NCI-H345 treated with DMSO at 0.1 percent for 48 hours (cell line): ENCODE data around the gene IL31RA.

Experiments
- DNase-seq: peaks from one replicate; lab custom pipeline; 2025; ENCODE audit not compliant: unreplicated experiment; lab: John Stamatoyannopoulos, UW

Gene IL31RA

DNA sequence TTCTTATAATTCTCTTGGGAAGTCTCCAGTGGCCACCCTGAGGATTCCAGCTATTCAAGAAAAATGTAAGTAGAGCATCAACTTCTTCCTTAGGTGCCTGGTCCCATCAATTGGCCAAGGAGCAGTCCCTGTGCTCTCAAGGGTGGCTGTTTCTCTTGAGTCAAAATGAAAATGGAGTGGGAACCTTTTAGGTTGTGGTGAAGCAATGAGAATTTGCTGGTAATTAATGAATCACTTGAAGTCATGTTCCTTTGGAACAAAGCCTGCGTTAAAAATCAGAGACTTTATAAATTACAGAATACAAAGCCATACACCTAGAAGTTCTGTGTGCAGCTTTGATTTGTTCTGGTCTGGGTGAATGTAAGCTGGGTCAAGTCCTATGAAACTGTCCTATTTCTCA is 48.9 kb downstream of the IL31RA start:
- DNase-seq = no peak

DNA sequence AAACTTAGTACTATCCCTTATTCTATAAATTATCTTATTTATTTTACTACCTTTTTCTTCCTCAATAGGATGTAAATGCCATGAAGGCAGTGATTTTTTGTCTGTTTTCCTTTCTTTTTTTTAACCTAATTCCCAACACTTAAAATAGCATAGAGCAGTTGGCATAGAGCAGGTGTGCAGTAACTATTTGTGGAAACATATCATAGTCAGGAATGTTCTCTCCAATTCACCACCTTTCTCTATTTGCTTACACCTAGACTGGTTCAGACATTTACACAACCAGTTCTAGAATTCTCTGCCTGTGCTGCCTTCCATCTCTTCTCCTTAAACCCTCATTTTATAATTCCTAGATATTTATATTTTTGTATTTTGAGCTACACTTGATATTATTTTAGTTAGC is 49.6 kb downstream of the IL31RA start:
- DNase-seq = no peak

GRCh38 chr5:55902696-55903095 is 51.5 kb downstream of the IL31RA start:
- DNase-seq = no peak

DNA sequence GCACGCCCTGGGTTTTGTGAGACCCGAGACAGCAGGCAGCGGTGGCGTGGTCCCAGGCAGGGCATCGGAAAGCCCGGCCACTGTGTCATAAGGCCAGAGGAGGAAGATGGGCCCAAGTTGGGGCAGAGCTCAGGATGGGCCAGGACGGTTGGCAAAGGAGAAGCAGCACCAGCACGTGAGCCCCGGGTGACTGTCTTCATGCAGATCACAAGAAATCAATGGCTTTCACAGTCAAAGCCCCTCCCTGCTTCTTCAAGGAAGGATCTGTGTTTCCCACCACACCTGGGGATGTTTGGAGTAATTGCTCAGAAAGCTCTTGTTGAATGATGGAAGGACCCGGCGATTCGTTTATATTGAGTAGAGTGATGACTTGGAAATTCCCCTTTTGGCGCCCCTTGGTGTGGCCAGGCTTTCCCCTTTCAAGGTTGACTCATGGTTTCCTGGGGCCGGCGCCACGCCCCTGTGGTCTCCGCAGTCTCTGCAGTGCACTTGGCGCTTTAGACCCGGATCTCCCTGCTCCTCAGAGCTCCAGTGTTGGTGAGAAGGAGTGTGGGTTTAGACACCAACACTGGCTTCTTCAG is 52.1 kb downstream of the IL31RA start:
- DNase-seq = no peak

GRCh38 chr5:55904152-55904551 is 53.0 kb downstream of the IL31RA start:
- DNase-seq = no peak

DNA sequence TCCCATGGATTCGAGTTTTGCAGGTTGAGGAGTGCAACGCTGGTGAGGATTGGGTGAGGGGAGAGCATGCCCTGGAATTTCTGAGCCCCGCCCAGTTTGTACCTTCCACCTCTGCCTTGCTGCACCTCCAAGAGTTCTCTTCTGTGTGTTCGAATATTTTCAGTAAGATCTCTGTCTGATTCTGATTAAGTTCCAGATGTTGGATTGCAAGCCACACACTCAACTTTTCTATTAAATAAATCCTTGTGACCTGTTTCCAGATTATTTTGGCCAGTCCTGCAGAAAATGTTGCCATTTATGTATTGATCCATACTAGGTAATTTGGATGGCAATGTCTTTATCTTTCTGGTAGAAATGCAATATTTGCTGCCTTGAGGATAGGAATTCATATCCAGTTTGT is 54.1 kb downstream of the IL31RA start:
- no peak for DNase-seq

- no peak for DNase-seq
These were observed 56.8 kb downstream of the IL31RA start for GRCh38 chr5:55907927-55908326.

GRCh38 chr5:55908804-55909203 is 57.6 kb downstream of the IL31RA start:
- no peak for DNase-seq

GRCh38 chr5:55911784-55912653 is 60.9 kb downstream of the IL31RA start:
- no peak for DNase-seq

DNA sequence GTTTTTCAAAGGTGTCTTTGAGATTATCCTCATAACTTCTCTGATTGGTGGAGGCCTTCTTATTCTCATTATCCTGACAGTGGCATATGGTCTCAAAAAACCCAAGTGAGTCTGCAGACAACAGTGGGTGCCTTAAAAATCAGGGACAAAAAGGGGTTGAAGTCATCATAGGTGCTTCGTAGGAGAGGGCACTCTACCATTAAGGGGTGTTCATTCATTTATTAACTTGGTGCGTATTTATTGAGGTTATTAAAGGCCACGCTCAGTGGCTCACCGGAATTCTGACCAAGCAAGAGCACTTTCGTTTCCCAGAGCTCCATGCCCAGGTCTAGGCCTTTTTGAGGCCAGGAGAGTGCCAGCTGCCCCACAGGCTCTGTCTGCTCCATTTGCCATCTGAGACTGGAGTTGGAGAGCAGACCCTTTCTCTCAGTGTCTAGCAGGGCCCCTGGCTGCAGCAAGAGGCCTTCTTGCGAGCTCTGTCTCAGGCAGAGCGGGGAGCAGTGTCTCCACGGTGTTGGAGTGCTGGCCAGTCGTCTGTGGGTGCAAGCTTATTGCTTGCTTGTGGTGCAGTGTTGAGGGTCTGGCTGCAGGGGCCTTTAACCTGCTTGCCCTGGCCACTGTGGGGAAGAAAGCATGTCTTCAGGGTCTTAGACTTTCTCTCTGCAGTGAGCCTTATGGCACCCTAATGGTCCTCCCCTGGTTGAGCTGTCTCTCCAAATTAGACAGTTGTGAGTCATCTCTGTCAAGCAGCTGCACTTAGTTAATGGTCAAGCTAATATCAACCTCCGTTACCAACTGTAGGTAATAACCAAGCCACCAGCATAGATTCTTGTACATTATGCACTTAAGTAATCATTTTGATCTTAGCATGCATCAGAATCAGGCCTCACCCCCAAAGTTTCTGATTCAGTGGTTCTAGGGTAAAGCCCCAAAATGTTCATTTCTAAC is 62.6 kb downstream of the IL31RA start:
- DNase-seq = no peak

GRCh38 chr5:55914971-55915370 is 63.8 kb downstream of the IL31RA start:
- DNase-seq = no peak

DNA sequence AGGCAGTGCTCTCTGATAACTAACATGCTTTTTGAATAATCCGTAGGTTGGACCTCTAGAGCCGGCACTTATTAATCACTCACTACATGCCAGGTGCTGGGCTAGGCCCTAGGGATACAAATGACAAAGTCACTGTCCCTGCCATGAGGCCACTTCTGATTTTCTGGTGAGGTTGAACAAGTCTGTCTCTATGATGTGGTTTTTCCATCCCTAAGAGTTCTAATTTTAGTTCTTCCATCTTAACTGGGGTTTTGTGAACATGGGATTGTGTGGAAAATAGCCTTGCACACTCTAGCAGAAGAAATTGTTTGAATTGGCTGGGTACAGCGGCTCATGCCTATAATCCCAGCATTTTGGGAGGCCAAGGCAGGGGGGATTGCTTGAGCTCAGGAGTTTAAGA is 64.6 kb downstream of the IL31RA start:
- DNase-seq = no peak

DNA sequence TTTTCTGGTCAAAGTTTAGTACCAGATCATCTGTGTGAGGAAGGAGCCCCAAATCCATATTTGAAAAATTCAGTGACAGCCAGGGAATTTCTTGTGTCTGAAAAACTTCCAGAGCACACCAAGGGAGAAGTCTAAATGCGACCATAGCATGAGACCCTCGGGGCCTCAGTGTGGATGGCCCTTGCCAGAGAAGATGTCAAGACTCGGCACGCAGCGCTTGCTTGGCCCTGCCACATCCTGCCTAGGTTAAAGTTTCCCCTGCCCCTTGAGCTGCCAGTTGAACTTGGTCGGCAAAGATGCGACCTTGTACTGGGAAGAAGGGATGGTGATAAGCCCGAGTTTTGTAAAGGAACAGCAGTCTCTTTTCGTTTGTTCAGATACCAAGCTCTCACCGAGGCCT is 65.8 kb downstream of the IL31RA start:
- no peak for DNase-seq

DNA sequence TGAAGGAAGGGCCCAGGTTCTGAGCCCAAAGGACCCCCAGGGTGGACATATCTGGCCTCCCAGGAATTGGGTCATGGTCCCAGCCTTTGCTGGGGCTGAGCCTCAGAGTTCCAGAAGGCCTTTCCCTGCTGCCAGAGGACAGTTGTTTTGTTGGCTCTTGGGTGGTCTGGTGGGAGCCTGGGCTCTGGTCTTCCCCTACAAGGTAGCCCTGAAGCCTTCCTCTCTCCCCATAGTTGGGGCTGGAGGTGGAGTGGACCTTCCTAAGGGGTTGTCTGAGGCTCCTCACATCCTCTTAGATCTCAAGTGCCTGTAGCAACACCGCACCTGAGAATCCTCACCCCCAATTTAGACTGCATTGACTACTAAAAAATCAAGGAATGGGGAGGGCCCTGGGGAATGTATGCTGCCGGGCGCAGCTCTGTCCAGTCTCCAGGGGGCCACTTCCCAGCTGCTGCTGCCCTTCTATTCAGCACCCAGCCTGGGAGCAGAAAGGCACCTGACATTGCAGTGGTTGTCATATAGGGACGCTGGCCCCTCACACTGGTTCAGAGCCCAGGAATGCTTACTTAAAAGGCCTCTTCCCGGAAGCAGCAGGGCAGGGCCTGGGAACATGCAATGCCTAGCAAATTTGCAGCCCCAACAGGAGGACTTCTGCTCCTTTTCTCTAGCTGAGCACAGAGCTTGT is 66.4 kb downstream of the IL31RA start:
- no peak for DNase-seq

- no peak for DNase-seq
These were observed 67.2 kb downstream of the IL31RA start for GRCh38 chr5:55918087-55919035.

DNA sequence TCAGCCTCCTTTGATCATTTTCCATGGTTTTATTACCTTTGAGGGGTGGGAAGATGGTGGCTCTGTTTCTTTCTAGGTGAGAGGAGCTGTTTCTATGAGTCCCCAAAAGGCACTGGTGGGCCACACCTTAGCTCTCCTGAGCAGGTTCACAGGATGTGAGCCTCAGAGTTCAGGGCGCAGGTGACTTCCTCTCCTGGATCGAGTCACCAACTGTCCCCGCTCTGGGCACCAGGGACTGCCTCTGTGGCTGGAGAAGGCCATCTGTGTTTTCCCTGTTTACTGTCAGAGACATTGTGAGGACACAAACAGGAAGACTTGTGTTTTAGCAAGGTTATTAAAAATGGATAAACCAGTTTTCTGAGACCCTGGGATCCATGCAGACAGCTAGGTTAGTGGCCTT is 68.5 kb downstream of the IL31RA start:
- no peak for DNase-seq

DNA sequence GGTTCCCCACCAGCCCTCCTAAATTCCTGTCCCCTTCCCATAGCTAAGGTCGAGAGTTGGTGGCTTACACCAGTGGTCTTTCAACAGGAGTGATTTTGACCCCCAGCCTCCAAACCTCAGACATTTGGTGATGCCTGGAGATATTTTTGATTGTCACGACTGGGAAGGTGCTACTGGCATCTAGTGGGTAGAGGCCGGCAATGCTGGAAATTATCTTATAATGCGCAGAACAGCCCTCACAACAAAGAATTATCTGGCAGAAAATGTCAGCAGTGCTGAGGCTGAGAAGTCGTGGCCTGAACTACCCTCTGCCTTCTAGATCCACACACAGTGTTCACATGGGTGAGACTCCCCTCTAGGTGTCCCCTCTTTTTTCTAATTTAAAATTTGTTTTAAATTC is 69.6 kb downstream of the IL31RA start:
- DNase-seq = no peak

DNA sequence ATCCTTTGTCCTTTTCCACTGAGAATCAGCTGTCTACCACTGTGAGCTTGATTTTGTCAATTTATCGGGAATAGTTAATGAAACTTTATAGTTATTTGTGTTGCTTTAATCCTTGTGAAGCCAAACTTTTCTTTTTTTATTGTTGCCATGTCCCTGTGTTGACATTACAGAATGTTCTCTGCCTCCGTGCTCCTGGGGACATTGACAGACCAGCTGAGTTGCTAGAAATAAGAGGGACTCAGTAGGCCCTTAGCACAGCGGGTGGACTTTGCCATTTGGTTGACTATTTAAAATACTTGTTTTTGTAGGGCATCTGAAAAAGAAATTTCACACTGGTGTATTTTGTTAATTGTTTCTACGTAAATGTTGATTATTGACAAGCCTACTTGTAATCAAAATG is 70.5 kb downstream of the IL31RA start:
- no peak for DNase-seq

- DNase-seq = no peak
These were observed 72.1 kb downstream of the IL31RA start for GRCh38 chr5:55923177-55923771.
